RPMI7951 (cell line): ENCODE measurements around the gene ARHGEF1. TPM values are rescaled to one million over a fixed set of nuclear protein-coding genes. Genes with fewer than 3 reads are reported as not detected.

Experiments
- DNase-seq: peaks from one replicate; pipeline ENCODE4 v3.0.0-alpha.2; 2012; ENCODE audit warnings: low read depth
- total RNA-seq: library from RNA; depleted of rRNA; stranded (reverse); fragments of >200 nt; shearing (Covaris generic); gene quantifications from 2 replicates; pipeline ENCODE4 v1.2.3, GENCODE V29; 2014; rRNA removed

The ARHGEF1 gene
- total RNA-seq, result 23.4 and 28.2 TPM in 2 replicates

DNA sequence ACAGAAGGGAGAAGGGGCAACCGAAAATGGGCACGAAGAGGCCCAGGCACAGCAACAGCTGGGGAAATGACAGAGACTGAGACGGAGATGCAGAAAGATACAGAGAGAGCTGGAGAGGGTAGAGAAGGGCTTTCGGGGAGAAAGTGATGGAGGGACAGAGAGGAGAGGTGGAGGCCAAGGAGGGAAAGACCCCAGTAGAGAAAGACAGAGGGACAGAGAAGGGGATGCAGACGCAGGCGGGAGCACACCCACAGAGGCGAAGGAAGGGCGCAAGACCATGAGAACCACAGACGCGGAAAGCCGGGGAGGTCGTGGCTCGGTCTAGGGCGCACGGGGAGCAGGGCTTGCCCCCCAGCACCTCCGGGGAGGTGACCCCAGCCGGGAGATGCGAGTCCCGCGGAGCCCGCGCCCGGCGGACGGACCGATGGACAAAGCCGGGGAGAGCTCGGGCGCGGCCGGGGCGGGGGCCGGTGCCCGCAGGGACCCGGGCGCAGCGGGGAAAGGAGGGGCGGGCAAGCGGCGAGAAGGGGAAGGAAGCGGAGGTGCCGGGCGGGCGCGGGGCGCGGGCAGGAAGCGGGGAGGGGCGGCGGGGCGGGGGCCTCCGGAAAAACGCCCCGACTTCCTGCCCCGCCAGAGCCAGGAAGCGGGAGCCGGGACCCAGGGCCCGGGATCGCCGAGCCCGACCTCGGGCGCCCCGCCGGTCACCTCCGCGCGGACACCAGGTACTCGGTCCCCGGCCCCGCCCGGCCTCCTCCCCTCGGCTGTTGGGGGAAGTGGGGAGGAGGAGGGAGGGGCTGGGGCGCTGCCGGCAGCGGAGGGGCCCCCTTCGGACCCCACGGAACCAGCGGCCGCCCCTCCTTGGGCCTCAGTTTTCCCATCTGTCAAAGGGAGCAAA, at the start of gene ARHGEF1:
ARHGEF1 (plus strand) TSS at position 617 of the 895 bp plus-strand sequence. CDS start 4,899 bp downstream, outside the sequence.
- DNase-seq, result peak; percentile 56

GRCh38 chr19:41837981-41838708, 44.8 kb upstream of the ARHGEF1 start:
- DNase-seq, result no peak

DNA sequence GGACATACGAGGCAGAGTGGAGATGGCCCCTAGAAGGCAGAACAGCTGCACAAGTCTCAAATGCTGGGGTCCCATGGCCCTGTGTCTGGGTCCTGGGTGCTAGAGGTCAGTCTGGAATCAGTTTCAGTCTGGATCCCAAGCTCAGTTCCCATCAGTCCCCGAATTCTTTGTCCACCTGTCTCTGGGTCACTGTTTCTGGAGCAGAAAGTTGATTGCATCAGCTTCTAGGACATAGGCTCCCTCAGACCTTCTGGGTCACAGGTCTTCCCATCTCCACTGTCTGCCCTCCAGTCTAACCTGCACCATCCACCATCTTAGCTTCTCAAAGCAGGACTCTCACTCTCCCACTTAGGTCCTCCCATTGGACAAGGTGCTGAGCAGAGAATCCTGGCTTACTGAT, 43.8 kb upstream of the ARHGEF1 start:
- DNase-seq, result no peak

DNA sequence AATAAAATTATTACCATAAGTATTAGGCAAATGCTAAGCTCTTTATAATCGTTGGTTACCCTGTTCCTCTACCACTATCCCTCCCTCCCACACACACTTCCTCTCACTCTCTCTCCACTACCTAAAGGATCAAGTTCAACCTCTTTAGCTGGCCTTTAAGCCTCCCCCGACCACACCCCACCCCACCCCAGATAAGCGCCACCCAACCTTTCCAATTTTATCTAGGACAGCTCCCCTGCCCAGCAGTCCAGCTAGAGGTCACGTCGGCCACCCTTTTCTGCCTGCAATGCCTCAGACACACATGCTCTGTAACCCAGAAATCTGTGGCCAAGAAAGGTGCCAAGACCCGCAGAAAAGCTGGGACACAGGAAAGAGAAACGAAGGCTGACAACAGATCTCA, 39.6 kb upstream of the ARHGEF1 start:
- DNase-seq, result no peak

DNA sequence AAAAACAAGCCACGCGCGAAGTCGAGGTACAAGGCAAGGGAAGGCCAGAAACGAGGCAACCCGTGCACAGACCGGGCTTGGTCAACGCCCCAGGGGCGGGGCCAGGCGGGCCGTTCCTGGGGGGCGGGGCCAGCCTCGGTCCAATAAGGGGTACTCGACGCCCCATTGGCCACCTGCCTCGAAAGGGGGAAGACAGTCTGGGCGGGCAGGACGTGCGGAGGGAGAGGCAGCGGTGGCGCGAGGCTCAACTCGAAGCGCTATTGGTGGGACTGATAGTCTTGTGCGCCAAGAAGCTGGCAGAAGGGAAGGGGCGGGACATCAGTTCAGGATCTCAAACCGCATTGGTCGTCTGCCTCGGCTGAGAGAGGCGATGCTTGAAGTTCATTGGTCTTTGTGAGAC, 38.4 kb upstream of the ARHGEF1 start, which contains the start of gene LYPD4:
LYPD4 (minus strand) TSS at position 83 of the 400 bp plus-strand sequence. CDS start 5,398 bp downstream, outside the sequence.
- no peak for DNase-seq

GRCh38 chr19:41845001-41845050, 38.2 kb upstream of the ARHGEF1 start, which contains the start of gene DMRTC2:
TSS of gene DMRTC2 (plus strand) at chr19:41845042. CDS start at chr19:41847429, 2,387 bp downstream.
- DNase-seq, result no peak

- no peak for DNase-seq
These were observed 37.9 kb upstream of the ARHGEF1 start for GRCh38 chr19:41845051-41845590.

GRCh38 chr19:41847351-41848105, 35.5 kb upstream of the ARHGEF1 start:
- DNase-seq, result no peak

DNA sequence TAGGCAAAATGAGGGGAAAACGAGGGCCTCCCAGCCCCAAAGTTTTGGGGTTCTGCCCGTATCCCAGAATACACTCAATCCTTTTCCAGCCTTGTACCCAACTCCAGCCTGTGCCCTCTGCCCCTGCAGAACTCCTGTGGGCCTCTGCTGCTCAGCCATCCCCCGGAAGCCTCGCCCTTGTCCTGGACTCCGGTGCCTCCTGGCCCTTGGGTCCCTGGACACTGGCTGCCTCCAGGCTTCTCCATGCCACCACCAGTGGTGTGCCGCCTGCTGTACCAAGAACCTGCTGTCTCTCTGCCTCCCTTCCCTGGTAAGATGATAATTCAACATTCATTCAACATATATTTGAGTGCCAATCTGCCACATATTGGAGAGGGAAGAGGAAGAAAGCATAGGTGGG, 34.3 kb upstream of the ARHGEF1 start:
- DNase-seq, result no peak

- no peak for DNase-seq
These were observed 33.9 kb upstream of the ARHGEF1 start for GRCh38 chr19:41849067-41849466.

DNA sequence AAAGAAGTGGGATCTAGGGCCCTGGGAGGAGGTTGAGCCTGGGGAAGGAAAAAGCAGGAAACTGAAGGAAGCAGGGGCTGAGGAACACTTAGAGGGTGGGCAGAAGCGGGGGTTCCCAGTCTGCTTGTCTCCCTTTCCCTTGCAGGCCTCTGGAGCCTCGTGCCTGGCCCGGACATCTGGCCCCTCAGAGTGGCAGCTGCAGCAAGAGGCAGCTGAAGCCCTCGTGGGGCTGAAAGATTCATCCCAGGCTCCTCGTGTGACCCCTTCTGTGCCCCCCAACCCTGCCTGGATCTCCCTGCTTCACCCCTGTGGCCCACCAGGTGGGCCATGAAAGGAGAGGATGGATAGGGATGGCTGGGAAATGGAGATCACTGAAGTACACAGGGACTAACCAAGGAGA, 32.6 kb upstream of the ARHGEF1 start:
- DNase-seq, result no peak

DNA sequence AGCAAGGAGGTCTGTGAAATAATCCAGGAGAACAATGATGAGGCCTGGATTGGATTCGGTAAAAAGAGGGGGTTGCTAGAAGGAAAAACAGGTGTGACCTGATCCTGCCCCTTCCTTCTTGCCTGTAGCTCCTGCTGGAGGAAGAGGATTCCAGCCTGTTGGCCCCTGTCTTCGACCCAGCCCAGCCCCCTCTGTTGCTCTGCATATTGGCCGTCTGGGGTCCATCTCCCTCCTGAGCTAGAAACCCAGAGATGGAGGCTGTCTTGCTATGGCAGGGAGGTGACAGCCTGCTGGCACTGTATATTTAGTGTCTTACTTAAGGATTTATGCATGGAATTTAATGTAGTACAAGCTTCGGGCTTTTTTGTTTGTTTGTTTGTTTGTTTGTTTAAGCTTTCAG, 31.5 kb upstream of the ARHGEF1 start:
- no peak for DNase-seq

GRCh38 chr19:41853344-41853743, 29.6 kb upstream of the ARHGEF1 start:
- no peak for DNase-seq

- no peak for DNase-seq
These were observed 29.2 kb upstream of the ARHGEF1 start for GRCh38 chr19:41853768-41854167.

- DNase-seq, result no peak
These were observed 23.8 kb upstream of the ARHGEF1 start for GRCh38 chr19:41859213-41859617.

DNA sequence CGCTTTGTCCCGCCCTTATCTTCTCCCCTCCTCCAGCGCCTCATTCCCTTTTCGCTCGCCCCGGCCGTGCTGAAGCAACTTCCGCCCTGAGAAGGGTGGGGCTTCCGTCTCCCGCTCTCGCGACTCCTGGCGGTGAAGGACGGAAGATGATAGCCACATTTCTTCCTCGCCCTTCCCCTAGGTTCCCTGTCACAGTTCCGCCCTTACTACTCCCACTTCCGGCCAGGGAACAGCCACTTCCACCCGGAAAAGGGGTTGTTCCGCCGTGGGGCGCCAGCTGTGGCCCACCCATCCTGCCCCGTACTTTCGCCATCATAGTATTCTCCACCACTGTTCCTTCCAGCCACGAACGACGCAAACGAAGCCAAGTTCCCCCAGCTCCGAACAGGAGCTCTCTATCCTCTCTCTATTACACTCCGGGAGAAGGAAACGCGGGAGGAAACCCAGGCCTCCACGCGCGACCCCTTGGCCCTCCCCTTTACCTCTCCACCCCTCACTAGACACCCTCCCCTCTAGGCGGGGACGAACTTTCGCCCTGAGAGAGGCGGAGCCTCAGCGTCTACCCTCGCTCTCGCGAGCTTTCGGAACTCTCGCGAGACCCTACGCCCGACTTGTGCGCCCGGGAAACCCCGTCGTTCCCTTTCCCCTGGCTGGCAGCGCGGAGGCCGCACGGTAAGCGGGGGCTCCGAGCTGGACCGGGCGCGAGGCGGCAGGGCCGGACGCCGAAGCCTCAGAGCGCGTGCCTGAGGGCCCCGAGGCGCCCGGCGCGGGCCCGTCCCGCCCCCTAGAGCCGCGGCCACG, 23.2 kb upstream of the ARHGEF1 start, which contains the start of gene RPS19:
RPS19 (plus strand) TSS at position 638 of the 801 bp plus-strand sequence. CDS start 520 bp downstream, outside the sequence.
- DNase-seq, result peak; percentile 98

DNA sequence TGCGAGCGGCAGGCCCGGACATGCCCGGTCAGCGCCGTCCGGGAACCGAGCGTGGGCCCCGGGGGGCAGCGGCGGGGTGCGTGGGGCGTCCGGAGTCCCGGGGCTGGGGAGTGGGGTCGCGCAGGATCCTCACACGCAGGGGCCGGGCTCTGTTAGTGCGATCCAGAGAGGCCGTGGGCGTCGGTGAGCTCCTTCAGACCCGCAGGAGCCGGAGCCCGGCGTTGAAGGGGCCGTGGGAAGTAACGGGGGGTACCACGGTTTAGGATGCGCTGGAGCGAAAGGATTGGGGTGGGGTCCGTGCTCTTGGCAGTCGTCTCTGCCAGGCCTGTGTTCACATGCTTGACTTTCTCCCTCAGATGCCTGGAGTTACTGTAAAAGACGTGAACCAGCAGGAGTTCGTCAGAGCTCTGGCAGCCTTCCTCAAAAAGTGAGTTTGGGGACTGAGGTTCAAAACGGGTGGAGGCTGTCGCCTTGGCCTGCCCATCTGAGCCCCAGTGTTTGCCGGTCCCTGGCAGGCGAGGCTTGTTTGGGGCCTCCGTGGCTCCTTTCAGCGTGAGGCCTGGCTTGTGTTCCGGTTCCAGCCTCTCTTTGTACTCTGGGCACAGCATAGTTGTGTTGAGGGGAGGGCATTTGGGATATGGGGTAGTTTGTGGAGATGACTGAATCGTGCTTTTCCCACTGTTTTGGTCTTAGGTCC, 22.4 kb upstream of the ARHGEF1 start:
- DNase-seq, result no peak

DNA sequence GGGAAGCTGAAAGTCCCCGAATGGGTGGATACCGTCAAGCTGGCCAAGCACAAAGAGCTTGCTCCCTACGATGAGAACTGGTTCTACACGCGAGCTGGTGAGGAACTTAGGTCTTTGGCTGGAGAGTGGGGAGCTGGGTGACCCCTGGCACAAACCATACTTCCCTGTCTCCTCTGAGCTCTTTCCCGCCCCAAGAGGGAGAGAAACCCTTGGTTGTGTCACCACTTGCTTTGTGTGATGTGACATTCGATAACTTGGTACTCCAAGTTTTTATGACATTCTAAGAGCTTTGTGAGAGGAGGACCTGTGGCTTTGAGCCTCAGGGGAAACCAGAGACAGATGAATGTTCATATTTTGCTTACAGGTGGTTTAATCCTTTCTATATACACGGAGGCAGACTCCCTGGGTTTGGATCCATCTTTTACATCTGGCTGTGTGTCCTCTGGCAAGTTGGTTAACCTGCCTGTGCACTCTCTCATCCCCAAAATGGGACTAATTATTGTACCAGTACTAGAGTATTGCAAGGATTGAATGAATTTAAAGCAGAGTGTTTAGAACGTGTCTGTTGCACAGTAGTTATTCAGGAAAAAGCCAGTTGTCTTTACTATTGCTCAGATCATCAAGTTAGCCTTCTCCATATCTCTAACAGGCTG, 21.7 kb upstream of the ARHGEF1 start:
- no peak for DNase-seq

GRCh38 chr19:41861846-41862245, 21.1 kb upstream of the ARHGEF1 start:
- no peak for DNase-seq

GRCh38 chr19:41862445-41862986, 20.5 kb upstream of the ARHGEF1 start:
- DNase-seq, result no peak
